Renal cortical epithelial cell (primary cell): ENCODE data around the gene RAB44. TPM values are rescaled to one million over a fixed set of nuclear protein-coding genes. Genes with fewer than 3 reads are reported as not detected.
A peak's percentile ranks its signal among the peaks of the same experiment; 100 is the strongest.

Source experiments
- DNase-seq: peaks from one replicate; pipeline ENCODE4 v3.0.0-alpha.2; 2011; ENCODE audit warnings: low read depth
- total RNA-seq: library from RNA; depleted of rRNA; stranded (reverse); fragments of >200 nt; gene quantifications from 2 replicates; pipeline ENCODE4 v1.2.3, GENCODE V29; 2014

Gene RAB44
- total RNA-seq, 1 donor from 2014 or later = not detected

DNA sequence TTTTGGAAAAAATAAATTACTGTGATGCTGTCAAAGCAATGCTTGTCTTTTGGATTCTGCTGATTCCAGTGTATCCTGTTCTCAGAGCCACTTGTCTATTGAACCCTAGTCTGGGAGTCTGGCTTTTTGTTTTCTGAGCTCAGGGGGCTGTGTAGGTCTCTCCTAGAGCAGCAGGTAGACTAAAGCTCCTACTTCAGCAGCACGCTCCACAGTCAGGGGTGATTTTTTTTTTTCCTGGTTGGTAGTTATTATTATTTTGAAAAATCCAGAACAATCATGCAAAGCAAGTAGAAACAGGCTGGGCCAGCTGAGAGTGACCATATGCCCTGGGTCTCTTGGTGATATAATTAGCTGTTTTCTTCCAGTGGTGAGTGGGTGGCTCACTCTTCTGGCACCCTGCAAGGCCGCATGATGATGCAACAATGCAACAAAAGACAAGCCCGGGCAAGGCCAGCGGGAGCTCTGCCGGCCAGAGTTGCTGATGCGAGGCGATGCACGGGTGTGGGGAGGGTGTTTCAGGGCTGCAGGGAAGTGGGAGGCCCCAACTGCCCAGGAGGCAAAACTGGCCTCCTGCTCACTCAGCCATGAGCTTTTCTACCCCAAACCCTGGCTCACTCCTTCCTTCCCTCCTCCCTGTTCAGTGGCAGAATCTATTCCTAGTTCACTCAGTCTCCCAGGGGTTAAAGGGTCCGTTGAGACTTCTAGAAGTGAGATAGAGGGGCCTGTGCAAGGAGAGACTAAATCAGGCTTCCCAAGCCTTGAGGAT is 30.6 kb upstream of the RAB44 start:
- peak; percentile 97 for DNase-seq

DNA sequence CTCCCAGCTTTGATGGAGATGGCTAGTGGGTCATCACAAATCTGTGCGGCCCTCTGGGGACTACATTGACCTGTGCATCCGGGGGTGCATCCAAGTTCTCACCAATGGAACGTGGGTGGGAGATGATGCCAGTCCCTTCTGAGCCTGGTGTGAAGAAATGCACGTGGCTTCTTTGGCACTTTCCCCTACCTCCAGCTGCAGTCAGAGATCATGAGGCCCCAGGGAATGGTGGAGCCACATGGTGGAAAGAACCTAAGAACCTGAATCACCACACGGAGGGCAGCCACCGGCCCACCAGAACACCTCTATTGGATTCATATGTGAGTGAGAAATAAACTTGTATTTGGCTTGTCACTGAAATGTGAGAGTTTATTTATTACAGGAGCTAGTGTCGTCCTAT is 29.0 kb upstream of the RAB44 start:
- no peak for DNase-seq

DNA sequence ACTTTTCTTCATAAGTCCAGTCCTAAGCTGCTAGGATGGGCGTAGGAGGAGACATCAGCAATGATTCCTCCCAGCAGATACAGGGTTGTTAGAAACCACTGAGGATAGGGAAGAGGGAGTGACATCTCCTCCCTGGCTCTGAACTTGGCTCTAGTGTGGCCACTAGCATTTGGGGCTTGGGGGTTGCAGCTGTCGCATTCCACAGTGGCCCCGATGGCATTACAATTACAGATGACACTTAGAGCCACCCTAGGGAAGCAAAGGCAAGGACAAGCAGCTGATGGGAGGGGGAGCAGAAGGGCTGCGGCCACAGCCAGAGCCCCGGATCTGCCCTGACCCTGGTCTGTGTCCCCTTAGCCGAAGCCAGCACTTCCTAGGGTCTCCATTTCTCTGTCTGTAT is 28.6 kb upstream of the RAB44 start:
- DNase-seq = no peak

DNA sequence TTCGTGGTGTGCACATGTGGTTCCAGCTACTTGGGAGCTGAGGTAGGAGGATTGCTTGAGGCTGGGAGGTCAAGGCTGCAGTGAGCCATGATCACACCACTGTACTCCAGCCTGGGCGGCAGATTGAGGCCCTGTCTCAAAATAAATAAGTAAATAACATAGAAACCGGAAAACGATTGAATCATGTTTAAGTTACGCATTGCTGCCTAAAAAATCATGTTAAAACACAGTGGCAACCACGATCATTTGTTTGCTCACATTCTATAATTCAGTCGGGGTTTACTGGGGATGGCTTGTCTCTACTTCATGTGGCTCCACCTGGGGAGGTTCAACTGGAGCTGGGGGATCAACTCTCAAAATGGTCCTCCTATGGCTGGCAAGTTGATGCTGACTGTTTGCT is 27.4 kb upstream of the RAB44 start:
- DNase-seq = no peak

DNA sequence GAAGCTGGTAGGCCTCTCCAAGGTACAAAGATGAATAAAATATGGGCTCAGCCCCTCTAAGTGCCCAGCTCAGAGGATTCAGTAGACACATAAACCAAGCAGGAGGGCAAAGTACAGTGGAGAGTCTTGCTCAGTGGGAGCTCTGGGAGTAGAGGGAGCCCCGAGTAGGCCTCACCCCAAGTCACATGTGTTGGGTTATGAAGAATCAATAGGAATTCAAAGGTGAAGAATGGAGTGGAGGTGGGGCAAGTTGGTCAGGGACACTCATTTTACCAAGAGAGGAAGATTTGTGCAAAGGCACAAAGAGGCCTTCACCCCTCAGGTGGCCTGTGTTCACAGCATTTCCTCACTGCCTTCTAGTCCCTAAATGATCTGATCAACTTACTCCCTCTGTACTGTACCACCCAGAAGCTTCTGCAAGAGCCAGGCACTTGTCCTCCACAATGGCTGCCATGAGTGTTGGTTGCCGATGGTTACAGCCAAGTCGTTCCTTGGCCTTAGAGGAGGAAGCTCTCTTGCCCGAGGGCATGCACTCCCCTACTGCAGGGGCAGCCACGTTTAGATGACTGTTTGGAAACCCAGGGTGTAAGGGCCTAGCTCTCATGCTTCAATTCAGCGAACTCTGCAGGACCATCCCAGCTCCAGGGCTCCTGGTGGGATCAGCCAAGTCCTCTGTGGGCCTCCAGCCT is 25.8 kb upstream of the RAB44 start:
- no peak for DNase-seq

DNA sequence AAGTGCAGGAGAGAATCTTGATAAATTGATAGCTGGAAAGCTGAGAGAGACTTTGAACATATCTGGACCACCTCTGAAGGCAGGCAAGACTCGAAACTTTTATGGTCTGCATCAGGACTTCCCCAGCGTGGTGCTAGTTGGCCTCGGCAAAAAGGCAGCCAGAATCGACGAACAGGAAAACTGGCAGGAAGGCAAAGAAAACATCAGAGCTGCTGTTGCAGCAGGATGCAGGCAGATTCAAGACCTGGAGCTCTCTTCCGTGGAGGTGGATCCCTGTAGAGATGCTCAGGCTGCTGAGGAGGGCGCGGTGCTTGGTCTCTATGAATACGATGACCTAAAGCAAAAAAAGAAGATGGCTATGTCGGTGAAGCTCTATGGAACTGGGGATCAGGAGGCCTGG is 23.7 kb upstream of the RAB44 start:
- DNase-seq = no peak

DNA sequence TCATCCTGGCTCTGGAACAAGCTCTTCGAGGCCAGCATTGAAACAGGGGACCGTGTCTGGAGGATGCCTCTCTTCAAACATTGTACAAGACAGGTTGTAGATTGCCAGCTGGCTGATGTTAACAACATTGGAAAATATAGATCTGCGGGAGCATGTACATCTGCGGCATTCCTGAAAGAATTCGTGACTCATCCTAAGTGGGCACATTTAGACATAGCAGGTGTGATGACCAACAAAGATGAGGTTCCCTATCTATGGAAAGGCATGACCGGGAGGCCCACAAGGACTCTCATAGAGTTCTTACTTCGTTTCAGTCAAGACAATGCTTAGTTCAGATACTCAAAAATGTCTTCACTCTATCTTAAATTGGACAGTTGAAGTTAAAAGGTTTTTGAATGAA is 22.7 kb upstream of the RAB44 start:
- DNase-seq = no peak

DNA sequence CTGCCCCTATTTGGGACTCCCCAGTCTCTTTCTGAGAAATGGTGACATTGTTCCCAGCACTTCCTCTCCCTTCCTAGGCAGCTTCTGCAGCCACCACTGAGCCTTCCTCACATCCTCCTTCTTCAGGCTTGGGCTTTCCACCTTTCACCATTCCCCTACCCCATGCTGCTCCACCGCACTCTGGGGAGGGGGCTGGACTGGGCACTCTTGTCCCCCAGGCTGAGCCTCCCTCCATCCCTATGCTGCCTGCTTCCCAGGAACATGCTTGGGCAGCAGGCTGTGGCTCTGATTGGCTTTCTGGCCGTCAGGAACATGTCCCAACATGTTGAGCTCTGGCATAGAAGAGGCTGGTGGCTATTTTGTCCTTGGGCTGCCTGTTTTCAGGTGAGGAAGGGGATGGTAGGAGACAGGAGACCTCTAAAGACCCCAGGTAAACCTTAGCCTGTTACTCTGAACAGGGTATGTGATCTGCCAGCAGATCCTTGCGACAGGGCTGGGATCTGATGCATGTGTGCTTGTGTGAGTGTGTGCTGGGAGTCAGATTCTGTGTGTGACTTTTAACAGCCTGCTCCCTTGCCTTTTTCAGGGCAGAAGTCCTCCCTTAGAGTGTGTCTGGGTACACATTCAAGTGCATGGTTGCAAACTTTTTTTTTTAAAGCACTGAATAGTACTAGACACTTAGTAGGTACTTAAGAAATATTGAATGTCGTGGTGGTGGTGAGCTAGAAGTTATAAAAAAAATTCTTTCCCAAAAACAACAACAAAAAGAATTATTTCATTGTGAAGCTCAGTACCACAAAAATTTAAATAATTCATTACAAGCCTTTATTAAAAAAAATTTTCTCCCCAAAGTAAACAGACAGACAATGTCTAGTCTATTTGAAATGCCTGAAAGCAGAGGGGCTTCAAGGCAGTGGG is 21.2 kb upstream of the RAB44 start:
- no peak for DNase-seq

DNA sequence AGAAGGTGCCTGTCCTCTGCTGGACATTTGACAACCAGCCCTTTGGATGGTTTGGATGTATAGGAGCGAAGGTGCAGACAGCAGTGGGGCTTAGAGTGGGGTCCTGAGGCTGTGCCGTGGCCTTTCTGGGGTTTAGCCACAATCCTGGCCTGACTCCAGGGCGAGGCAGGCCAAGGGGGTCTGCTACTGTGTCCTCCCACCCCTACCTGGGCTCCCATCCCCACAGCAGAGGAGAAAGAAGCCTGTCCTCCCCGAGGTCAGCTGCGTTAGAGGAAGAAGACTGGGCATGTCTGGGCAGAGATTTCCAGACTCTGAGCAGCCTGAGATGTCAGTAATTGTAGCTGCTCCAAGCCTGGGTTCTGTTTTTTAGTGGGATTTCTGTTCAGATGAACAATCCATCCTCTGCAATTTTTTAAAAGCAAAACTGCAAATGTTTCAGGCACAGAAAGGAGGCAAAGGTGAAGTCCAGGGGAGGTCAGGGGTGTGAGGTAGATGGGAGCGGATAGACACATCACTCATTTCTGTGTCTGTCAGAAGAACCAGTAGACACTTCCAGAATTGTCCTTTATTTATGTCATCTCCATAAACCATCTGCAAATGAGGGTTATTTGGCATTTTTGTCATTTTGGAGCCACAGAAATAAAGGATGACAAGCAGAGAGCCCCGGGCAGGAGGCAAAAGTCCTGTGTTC is 20.4 kb upstream of the RAB44 start:
- DNase-seq = no peak

DNA sequence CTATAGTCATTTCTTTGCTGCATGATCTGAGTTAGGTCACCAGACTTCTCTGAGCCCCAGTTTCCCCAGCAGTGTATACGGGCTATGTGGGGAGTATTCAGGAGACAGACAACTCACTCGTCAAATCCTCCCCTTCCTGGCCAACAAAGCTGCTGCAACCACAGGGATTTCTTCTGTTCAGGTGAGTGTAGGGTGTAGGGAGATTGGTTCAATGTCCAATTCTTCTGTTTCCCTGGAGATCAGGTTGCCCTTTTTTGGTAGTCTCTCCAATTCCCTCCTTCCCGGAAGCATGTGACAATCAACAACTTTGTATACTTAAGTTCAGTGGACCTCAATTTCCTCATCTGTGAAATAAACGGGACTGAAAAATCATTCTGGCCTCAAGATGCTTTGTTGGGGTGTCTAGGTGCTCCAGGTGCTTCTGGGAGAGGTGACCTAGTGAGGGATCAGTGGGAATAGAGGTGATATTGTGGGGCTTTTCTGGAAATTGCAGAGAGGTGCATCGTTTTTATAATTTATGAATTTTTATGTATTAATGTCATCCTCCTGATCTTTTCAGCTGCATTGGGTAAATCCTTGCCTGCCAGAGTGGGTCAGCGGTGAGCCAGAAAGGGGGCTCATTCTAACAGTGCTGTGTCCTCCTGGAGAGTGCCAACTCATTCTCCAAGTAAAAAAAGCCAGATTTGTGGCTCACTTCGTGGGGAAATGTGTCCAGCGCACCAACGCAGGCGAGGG is 19.7 kb upstream of the RAB44 start:
- DNase-seq = no peak

DNA sequence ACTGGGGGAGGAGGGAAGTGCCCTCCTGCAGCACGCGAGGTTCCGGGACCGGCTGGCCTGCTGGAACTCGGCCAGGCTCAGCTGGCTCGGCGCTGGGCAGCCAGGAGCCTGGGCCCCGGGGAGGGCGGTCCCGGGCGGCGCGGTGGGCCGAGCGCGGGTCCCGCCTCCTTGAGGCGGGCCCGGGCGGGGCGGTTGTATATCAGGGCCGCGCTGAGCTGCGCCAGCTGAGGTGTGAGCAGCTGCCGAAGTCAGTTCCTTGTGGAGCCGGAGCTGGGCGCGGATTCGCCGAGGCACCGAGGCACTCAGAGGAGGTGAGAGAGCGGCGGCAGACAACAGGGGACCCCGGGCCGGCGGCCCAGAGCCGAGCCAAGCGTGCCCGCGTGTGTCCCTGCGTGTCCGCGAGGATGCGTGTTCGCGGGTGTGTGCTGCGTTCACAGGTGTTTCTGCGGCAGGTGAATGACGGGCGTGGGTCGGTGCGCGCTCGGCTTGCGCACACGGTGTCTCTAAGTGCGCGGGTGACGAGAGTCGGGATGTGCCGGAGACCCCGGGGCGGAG is 19.1 kb upstream of the RAB44 start, which contains the start of gene CDKN1A:
Gene CDKN1A, plus strand, starts transcription at position 227 of the 555 bp plus-strand sequence. CDS start 5,388 bp downstream, outside the sequence.
- DNase-seq = peak; percentile 74

DNA sequence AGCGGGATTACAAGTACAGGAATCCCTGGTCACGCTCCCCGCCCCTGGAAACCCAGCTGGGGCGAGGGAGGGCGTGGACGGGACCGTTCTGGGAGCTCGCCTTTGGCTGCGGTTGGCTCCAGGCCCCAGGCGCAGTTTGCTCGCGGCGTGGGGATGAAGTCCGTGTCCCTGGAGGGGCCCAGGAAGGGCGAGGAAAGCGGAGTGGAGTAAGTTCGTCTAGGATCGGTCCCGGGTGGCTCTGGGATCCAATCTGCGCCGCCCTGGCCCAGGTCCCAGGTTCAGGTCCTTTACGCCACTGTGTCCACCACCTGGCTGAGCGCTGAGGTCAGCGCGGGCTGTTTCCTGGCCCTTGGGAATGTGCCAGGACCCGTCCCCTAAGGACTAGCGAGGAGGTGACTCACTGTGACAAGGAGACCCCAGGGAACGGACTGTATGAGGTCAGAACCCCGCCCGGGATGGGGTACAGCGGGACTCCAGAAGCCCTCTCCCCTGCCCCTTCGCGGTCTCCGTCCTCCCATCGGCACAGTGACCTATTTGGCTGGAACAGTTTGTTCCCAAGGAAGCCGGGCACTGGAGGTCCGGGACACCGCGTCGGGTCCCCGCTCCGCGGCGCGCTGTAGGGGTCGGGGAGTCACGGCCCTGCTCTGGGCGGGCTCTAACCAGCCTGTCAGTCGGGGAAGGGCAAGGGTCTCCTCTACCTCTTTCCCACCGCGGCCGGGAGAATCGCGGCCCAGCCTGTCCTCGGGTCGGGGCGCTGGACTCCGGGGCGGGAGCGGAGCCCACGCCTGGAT is 18.4 kb upstream of the RAB44 start:
- no peak for DNase-seq

DNA sequence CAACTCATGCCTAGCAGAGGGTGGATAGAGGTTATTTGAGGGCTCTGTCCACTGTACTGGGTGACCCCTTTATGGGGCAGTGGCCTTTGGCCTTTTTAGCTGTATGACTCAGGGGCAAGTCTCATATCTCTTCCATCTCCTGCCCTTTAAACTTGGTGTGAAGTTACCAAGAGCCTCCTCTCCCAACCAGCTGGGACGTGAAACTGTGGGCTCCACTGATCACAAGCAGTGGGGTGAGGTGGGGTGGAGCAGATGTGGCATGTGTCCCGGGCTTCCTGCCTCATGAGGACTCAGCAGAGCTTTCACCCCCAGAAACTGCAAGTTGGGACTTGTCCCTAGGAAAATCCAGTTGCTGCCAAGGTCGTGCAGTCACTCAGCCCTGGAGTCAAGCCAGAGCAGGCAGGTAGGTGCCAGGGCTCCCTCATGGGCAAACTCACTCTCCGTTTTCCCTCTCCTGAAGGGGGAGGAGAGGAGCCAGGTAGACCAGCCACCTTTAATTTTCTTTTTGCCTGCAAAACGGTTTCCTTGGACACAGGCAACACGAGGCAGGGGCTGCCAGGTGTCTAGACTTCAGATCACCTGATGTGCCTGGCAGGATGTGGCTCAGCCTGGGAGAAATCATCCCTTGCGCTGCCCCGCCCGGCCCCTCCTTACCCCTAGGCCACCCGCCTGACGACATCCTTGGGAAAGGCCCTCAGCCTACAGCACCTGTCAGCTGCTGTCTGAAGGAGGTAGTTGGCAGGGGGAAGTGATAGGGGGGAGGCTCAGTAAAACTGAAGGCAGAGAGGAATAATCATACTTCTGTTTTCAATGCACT is 15.1 kb upstream of the RAB44 start:
- DNase-seq = no peak

DNA sequence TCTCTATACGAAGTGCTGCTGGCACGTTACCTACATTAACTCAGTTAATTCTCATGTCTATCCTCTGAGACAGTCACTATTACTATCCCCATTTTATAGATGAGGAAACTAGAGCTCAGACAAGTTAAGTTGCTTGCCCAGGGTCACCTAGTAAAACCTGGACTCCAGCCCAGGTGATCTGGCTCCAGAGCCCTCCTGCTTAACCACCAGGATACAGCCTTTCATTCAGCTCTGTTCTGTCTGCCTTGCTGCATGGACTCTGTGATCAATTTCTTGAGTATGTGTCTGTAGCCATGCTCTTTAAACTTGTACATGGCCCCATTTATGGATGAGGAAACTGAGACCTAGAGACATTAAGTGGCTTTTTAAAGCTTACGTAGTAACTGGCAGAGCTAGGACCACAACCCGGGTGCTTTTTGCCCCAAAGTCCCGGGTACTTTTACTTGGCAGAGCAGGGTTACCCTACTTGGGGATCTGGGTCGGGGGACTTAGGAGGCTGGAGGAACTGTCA is 14.4 kb upstream of the RAB44 start:
- DNase-seq = no peak

DNA sequence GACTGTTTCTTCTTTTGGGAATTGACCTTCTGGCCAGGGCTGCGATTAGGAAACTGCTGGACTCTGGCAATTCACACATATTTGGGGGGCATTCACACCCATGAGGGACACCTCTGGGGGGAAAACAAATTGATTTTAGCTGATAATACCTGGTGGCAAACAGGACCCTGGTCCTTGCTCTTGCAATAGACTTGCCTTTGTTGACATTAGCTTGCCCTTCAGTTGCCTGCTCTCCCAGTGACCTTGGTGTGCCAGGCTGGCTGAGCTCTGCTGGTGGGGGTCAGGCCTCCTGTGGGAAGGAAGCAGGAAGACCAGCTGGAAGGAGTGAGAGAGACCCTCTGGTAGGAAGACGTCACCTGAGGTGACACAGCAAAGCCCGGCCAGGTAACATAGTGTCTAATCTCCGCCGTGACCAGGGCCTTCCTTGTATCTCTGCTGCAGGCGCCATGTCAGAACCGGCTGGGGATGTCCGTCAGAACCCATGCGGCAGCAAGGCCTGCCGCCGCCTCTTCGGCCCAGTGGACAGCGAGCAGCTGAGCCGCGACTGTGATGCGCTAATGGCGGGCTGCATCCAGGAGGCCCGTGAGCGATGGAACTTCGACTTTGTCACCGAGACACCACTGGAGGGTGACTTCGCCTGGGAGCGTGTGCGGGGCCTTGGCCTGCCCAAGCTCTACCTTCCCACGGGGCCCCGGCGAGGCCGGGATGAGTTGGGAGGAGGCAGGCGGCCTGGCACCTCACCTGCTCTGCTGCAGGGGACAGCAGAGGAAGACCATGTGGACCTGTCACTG is 13.8 kb upstream of the RAB44 start:
- DNase-seq = no peak

DNA sequence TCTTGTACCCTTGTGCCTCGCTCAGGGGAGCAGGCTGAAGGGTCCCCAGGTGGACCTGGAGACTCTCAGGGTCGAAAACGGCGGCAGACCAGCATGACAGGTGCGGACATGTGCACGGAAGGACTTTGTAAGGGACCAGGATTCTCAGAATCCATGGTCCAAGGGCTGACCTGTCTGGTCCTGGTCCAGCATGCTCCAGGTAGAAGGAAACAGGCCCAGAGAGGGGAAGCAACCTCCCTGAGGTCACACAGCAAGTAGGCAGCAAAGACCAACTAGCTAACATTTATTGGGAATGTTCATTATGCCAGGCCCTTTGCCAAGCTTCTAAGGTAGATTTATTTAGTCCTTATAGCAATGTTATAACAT is 13.2 kb upstream of the RAB44 start:
- DNase-seq = no peak

DNA sequence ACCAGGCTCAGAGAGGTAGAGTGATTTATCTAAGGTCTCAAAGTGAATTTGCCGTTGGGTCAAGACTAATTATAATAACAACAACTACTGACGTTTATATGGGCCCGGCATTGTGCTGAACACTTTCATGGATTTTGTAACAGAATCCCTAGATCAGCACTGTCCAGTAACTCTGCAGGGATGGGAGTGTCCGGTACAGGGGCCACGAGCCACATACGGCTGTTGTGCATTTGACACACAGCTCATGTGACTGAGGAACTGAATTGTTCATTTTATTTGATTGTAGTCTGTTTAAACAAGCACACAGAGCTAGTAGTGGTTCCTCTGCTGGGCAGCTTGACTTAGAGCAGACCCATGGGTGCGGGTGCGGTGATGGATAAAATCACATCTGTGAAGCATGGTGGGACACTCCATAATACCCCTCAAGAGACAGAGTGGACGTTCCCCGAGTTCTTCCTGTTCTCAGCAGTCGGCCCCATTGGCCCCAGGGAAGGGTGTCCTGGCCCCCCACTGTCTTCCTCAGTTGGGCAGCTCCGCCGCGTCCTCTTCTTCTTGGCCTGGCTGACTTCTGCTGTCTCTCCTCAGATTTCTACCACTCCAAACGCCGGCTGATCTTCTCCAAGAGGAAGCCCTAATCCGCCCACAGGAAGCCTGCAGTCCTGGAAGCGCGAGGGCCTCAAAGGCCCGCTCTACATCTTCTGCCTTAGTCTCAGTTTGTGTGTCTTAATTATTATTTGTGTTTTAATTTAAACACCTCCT is 12.3 kb upstream of the RAB44 start:
- DNase-seq = no peak
